Right lung (tissue), 10 donors: Measurements from ENCODE around the gene IGSF9B. TPM values are rescaled to one million over a fixed set of nuclear protein-coding genes. Genes with fewer than 3 reads are reported as not detected.
"Not testable (repeated sequence)": the region's sequence is repeated elsewhere in the genome, so short reads cannot be mapped to it uniquely, and the experiment has no call there.

ENCODE experiments used
- DNase-seq, 2 donors: peaks; one replicate each; pipeline ENCODE4 v3.0.0-alpha.2; 2013
- long read RNA-seq, 8 donors: transcript quantifications; one replicate each; lab custom pipeline, GENCODE V29; 2026
- polyA plus RNA-seq, 5 donors: library from polyadenylated mRNA; unstranded; fragments of 120-200 nt; gene quantifications; one replicate each; pipeline versions ENCODE4 v1.2.1 to v1.2.3, GENCODE V29; 2013; ENCODE audit warnings: inconsistent platforms in 1 of 5, low replicate concordance in 1 of 5; ENCODE audit not compliant: insufficient read length in 5 of 5, insufficient read depth in 1 of 5

IGSF9B gene
- 1 to 10 TPM; 1.7 to 4.8 (median 2.0) TPM for polyA plus RNA-seq
- long read RNA-seq, donor 1, partial matches to known transcripts: 0 of 1 reads
- long read RNA-seq, donor 1, other reads (novel, unspliced or antisense): 0 of 1 reads
- long read RNA-seq, donor 2: 0 reads
- long read RNA-seq, donor 3: 0 reads
- long read RNA-seq, donor 4, partial matches to known transcripts: 0 of 2 reads
- long read RNA-seq, donor 4, other reads (novel, unspliced or antisense): 0 of 2 reads
- long read RNA-seq, donor 5: 0 reads
- long read RNA-seq, donor 6: 0 reads
- long read RNA-seq, donor 7: 0 reads
- long read RNA-seq, donor 8: 0 reads

- DNase-seq: peak; percentile 68 to 76
These were observed at the start of gene IGSF9B for GRCh38 chr11:133956650-133957633. TSS of gene IGSF9B (minus strand) at chr11:133956968. CDS start at chr11:133956754, 214 bp downstream.

- DNase-seq: peak; percentile 77 to 81
These were observed 47.9 kb upstream of the IGSF9B start for GRCh38 chr11:134004496-134005172.

- DNase-seq: no peak
These were observed 47.2 kb upstream of the IGSF9B start for GRCh38 chr11:134003792-134004495.

- not testable (repeated sequence) for DNase-seq
These were observed 46.1 kb upstream of the IGSF9B start for GRCh38 chr11:134002819-134003218.

- DNase-seq: not testable (repeated sequence)
These were observed 45.6 kb upstream of the IGSF9B start for GRCh38 chr11:134002338-134002737.

GRCh38 chr11:134001596-134001995 lies 44.8 kb upstream of the IGSF9B start:
- no peak for DNase-seq

GRCh38 chr11:134001088-134001487 lies 44.3 kb upstream of the IGSF9B start:
- no peak for DNase-seq

- no peak for DNase-seq
These were observed 42.6 kb upstream of the IGSF9B start for GRCh38 chr11:133999355-133999754.

GRCh38 chr11:133997554-133997953 lies 40.8 kb upstream of the IGSF9B start:
- no peak for DNase-seq

GRCh38 chr11:133996671-133997070 lies 39.9 kb upstream of the IGSF9B start:
- no peak for DNase-seq

- no peak for DNase-seq
These were observed 38.3 kb upstream of the IGSF9B start for GRCh38 chr11:133995066-133995465.

GRCh38 chr11:133993921-133994320 lies 37.2 kb upstream of the IGSF9B start:
- no peak for DNase-seq

- no peak for DNase-seq
These were observed 36.3 kb upstream of the IGSF9B start for GRCh38 chr11:133993107-133993506.

- DNase-seq: no peak
These were observed 35.4 kb upstream of the IGSF9B start for GRCh38 chr11:133992121-133992520.

- no peak for DNase-seq
These were observed 34.3 kb upstream of the IGSF9B start for GRCh38 chr11:133991101-133991500.

GRCh38 chr11:133990501-133990900 lies 33.7 kb upstream of the IGSF9B start:
- DNase-seq: no peak

GRCh38 chr11:133988686-133989410 lies 32.1 kb upstream of the IGSF9B start:
- DNase-seq: no peak

- no peak for DNase-seq
These were observed 30.4 kb upstream of the IGSF9B start for GRCh38 chr11:133987171-133987570.

GRCh38 chr11:133985981-133986944 lies 29.5 kb upstream of the IGSF9B start:
- DNase-seq: no peak
